K562 (cell line): ENCODE data around the gene ZMYND8. TPM values are rescaled to one million over a fixed set of nuclear protein-coding genes. Genes with fewer than 3 reads are reported as not detected.
A peak's percentile ranks its signal among the peaks of the same experiment; 100 is the strongest.

Experiments used
- BHLHE40 ChIP-seq: IDR thresholded peaks from 2 replicates; pipeline ENCODE4 v1.6.1; 2011; ENCODE audit warnings: low read length, improper control_type of control experiment
- DPF2 ChIP-seq: fragments of 450-650 bp; IDR thresholded peaks from 2 replicates; pipeline ENCODE4 v1.6.1; 2016
- HNRNPH1 ChIP-seq: fragments of 200-400 bp; formaldehyde crosslinking; optimal IDR thresholded peaks from 2 replicates; pipeline ENCODE3; 2017; ENCODE audit warnings: low read depth, mild to moderate bottlenecking, low read length, moderate library complexity
- ILK ChIP-seq: fragments of 450-650 bp; IDR thresholded peaks from 2 replicates; pipeline ENCODE4 v1.6.1; 2016; ENCODE audit warnings: missing genetic modification characterization, low read depth, mild to moderate bottlenecking, missing compliant biosample characterization, moderate library complexity, borderline replicate concordance
- KDM5B ChIP-seq: fragments of 200-600 bp; sonication (generic); IDR thresholded peaks from 2 replicates; pipeline ENCODE4 v1.6.1; 2012; ENCODE audit warnings: low read depth, mild to moderate bottlenecking, moderate library complexity, low read length, control low read depth, inconsistent platforms; ENCODE audit not compliant: insufficient replicate concordance
- L3MBTL2 ChIP-seq: fragments of 450-650 bp; IDR thresholded peaks from 2 replicates; pipeline ENCODE4 v1.6.1; 2016; ENCODE audit warnings: mild to moderate bottlenecking, moderate library complexity
- NEUROD1 ChIP-seq: fragments of 150-350 bp; IDR thresholded peaks from 2 replicates; pipeline ENCODE4 v1.6.1; 2014; ENCODE audit warnings: borderline replicate concordance, low read length, low read depth; ENCODE audit not compliant: partially characterized antibody
- NFRKB ChIP-seq: fragments of 450-650 bp; IDR thresholded peaks from 2 replicates; pipeline ENCODE4 v1.6.1; 2016; ENCODE audit warnings: low read depth
- POLR3G ChIP-seq: IDR thresholded peaks from 2 replicates; pipeline ENCODE4 v1.6.1; 2011; ENCODE audit not compliant: insufficient read length, insufficient replicate concordance; ENCODE audit errors: extremely low read depth
- PPARD ChIP-seq: fragments of 250-450 bp; sonication (Bioruptor Pico); IDR thresholded peaks from 2 replicates; pipeline ENCODE4 v1.8.0; 2022; ENCODE audit warnings: inconsistent platforms, mild to moderate bottlenecking, moderate library complexity
- SMARCC2 ChIP-seq: fragments of 450-650 bp; IDR thresholded peaks from 2 replicates; pipeline ENCODE4 v1.6.1; 2017; ENCODE audit warnings: antibody characterized with exemption, moderate library complexity, mild to moderate bottlenecking, low read depth
- TAF9B ChIP-seq: fragments of 450-650 bp; IDR thresholded peaks from 2 replicates; pipeline ENCODE4 v1.6.1; 2018; ENCODE audit warnings: mild to moderate bottlenecking; ENCODE audit not compliant: partially characterized antibody
- ZFP36 ChIP-seq: fragments of 150-350 bp; IDR thresholded peaks from 2 replicates; pipeline ENCODE4 v1.6.1; 2018; ENCODE audit warnings: low read length, low read depth; ENCODE audit not compliant: partially characterized antibody
- polyA plus RNA-seq, 8 experiments: library from polyadenylated mRNA; depleted of rRNA in 4 of 8; stranded (reverse) in 5 of 8; unstranded in 3 of 8; fragments of >200 nt; fragmentation: Nextera tagmentation in 2 of 8; fragmentation: Illumina TruSeq in 1 of 8; extraction: Ambion mirVana in 2 of 8; extraction: Trizol in 1 of 8; gene quantifications; 2 replicates each; pipeline versions ENCODE4 v1.2.1 to v1.2.3, GENCODE V29; 2011 to 2014; ENCODE audit warnings: inconsistent platforms in 1 of 8, missing spikeins in 1 of 8
- total RNA-seq, 7 experiments: library from RNA; depleted of rRNA in 6 of 7; stranded (reverse); fragments of >200 nt in 6 of 7; fragmentation: Illumina TruSeq in 2 of 7; extraction: Trizol in 2 of 7; gene quantifications; 2 replicates each; pipeline versions ENCODE4 v1.2.1 to v1.2.3, GENCODE V29; 2011 to 2021; ENCODE audit warnings: low replicate concordance in 1 of 7
- TF ChIP-seq, protein P1 (sequence below): conservative IDR thresholded peaks from 2 replicates; pipeline ENCODE4 v1.6.1; 2011; ENCODE audit warnings: low read depth, mild to moderate bottlenecking, low read length; ENCODE audit not compliant: control insufficient read depth
- TF ChIP-seq, protein P2 (sequence below): fragments of 150-350 bp; IDR thresholded peaks from 2 replicates; pipeline ENCODE4 v1.6.1; 2014; ENCODE audit warnings: low read depth, mild to moderate bottlenecking, low read length, borderline replicate concordance
- TF ChIP-seq, protein P3 (sequence below), 2 experiments: fragments of 450-650 bp; IDR thresholded peaks; 2 replicates each; pipeline ENCODE4 v1.6.1; 2018; ENCODE audit warnings: mild to moderate bottlenecking in 2 of 2, low read depth in 1 of 2; ENCODE audit not compliant: partially characterized antibody in 2 of 2

Gene ZMYND8
- total and polyA plus RNA-seq, 9 of the 15 experiments (the other 6 are each of a cell fraction or from before 2014, with no cell fraction given): 31.8 to 148 (median 71.9) TPM

DNA sequence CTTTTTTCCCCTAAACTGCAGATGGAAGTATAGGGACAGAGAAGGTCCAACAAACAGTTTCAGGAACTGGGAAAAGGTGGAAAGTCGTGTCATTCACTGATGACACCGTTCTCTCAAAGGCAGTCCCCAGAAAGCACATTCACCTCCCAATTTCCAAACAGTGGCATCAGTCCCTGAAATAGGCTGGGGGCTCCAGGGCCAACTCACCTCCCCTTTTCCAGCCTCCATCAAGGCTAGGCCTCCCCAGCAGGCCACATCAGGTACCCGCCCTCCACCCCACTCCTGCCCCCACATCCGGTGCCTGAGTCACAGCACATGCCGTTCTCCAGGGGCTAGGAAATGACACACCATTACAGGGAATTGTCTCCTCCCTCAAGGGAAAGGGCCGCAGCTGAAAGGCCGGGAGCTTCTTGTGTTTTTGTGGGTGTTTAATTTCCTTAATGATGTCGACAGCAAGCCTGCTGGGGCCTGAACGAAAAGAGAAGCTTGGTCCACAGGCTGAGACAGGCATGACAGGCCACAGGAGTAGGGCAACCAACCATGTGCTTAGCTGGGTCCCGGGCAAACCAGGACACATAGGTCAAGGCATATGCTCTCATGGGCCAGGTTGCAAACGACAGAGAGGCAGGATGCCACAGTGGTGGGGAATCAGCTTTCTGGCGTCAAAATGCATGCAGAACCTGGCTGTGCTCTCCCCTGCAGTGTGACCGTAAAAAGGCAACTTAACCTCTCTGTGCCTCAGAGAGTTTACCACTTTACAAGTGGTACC is 39.2 kb downstream of the ZMYND8 start (continued):
- TF ChIP-seq, protein P1, sequence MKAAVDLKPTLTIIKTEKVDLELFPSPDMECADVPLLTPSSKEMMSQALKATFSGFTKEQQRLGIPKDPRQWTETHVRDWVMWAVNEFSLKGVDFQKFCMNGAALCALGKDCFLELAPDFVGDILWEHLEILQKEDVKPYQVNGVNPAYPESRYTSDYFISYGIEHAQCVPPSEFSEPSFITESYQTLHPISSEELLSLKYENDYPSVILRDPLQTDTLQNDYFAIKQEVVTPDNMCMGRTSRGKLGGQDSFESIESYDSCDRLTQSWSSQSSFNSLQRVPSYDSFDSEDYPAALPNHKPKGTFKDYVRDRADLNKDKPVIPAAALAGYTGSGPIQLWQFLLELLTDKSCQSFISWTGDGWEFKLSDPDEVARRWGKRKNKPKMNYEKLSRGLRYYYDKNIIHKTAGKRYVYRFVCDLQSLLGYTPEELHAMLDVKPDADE: peak; percentile 95; the same call in 1 of the 2 replicates
- 0 out of 2 replicates have a peak, but pooled peaks have one; percentile 22 for TF ChIP-seq ILK
- TF ChIP-seq, protein P2, sequence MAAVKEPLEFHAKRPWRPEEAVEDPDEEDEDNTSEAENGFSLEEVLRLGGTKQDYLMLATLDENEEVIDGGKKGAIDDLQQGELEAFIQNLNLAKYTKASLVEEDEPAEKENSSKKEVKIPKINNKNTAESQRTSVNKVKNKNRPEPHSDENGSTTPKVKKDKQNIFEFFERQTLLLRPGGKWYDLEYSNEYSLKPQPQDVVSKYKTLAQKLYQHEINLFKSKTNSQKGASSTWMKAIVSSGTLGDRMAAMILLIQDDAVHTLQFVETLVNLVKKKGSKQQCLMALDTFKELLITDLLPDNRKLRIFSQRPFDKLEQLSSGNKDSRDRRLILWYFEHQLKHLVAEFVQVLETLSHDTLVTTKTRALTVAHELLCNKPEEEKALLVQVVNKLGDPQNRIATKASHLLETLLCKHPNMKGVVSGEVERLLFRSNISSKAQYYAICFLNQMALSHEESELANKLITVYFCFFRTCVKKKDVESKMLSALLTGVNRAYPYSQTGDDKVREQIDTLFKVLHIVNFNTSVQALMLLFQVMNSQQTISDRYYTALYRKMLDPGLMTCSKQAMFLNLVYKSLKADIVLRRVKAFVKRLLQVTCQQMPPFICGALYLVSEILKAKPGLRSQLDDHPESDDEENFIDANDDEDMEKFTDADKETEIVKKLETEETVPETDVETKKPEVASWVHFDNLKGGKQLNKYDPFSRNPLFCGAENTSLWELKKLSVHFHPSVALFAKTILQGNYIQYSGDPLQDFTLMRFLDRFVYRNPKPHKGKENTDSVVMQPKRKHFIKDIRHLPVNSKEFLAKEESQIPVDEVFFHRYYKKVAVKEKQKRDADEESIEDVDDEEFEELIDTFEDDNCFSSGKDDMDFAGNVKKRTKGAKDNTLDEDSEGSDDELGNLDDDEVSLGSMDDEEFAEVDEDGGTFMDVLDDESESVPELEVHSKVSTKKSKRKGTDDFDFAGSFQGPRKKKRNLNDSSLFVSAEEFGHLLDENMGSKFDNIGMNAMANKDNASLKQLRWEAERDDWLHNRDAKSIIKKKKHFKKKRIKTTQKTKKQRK: no peak
- peak; percentile 70; the same call in 1 of the 2 replicates for TF ChIP-seq NFRKB
- no peak for TF ChIP-seq HNRNPH1
- no peak for TF ChIP-seq PPARD (CRISPR knock-in tag)
- TF ChIP-seq TAF9B: peak; percentile 61
- peak; percentile 60; the same call in 1 of the 2 replicates for TF ChIP-seq SMARCC2
- peak; percentile 72 for TF ChIP-seq ZFP36
- peak; percentile 69 for TF ChIP-seq NEUROD1
- peak; percentile 86 for TF ChIP-seq DPF2
- TF ChIP-seq KDM5B: peak; percentile 27
- TF ChIP-seq POLR3G: no peak
- TF ChIP-seq BHLHE40: peak; percentile 80
- TF ChIP-seq L3MBTL2: peak; percentile 83
- TF ChIP-seq, protein P3, sequence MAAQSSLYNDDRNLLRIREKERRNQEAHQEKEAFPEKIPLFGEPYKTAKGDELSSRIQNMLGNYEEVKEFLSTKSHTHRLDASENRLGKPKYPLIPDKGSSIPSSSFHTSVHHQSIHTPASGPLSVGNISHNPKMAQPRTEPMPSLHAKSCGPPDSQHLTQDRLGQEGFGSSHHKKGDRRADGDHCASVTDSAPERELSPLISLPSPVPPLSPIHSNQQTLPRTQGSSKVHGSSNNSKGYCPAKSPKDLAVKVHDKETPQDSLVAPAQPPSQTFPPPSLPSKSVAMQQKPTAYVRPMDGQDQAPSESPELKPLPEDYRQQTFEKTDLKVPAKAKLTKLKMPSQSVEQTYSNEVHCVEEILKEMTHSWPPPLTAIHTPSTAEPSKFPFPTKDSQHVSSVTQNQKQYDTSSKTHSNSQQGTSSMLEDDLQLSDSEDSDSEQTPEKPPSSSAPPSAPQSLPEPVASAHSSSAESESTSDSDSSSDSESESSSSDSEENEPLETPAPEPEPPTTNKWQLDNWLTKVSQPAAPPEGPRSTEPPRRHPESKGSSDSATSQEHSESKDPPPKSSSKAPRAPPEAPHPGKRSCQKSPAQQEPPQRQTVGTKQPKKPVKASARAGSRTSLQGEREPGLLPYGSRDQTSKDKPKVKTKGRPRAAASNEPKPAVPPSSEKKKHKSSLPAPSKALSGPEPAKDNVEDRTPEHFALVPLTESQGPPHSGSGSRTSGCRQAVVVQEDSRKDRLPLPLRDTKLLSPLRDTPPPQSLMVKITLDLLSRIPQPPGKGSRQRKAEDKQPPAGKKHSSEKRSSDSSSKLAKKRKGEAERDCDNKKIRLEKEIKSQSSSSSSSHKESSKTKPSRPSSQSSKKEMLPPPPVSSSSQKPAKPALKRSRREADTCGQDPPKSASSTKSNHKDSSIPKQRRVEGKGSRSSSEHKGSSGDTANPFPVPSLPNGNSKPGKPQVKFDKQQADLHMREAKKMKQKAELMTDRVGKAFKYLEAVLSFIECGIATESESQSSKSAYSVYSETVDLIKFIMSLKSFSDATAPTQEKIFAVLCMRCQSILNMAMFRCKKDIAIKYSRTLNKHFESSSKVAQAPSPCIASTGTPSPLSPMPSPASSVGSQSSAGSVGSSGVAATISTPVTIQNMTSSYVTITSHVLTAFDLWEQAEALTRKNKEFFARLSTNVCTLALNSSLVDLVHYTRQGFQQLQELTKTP (IDR thresholded peaks at IDR 0.05; ENCODE audit: low read depth in 1 of 2, partially characterized antibody in 2 of 2): no peak
